ENCODE data around the gene PLEKHA4. TPM values are rescaled to one million over a fixed set of nuclear protein-coding genes. Genes with fewer than 3 reads are reported as not detected.

PLEKHA4 gene
- total and polyA plus RNA-seq, 9 of the 15 experiments (the other 6 are each of a cell fraction or from before 2014, with no cell fraction given) = 0.07 to 30.8 (median 11.4) TPM

GRCh38 chr19:48872884-48873475 is 4.6 kb upstream of the PLEKHA4 start (continued):
- TF ChIP-seq RNF219 (CRISPR knock-in tag; IDR thresholded peaks at IDR 0.05) (no peak), USF1 (CRISPR knock-in tag; IDR thresholded peaks at IDR 0.05) (peak; percentile 4; the same call in 1 of the 2 replicates), HDAC2 (IDR thresholded peaks at IDR 0.05) (no peak), KDM4B (IDR thresholded peaks at IDR 0.05; ENCODE audit: borderline replicate concordance in 2 of 2, low read depth in 1 of 2) (no peak), U2AF1 (optimal IDR thresholded peaks at IDR 0.05; ENCODE audit: low read depth, low read length) (no peak), CHD7 (IDR thresholded peaks at IDR 0.05; ENCODE audit: low read depth, low read length) (no peak), ZKSCAN1 (IDR thresholded peaks at IDR 0.05; ENCODE audit: low read depth, low read length) (no peak), HMGN3 (IDR thresholded peaks at IDR 0.05; ENCODE audit: borderline replicate concordance, extremely low read depth, insufficient read length, low read depth, low read length) (no peak), SRSF9 (IDR thresholded peaks at IDR 0.05; ENCODE audit: borderline replicate concordance, low read depth, low read length) (no peak), MEIS2 (IDR thresholded peaks at IDR 0.05; ENCODE audit: partially characterized antibody) (no peak), FOXM1 (IDR thresholded peaks at IDR 0.05; ENCODE audit: low read depth) (no peak), FOXM1 (CRISPR knock-in tag; IDR thresholded peaks at IDR 0.05; ENCODE audit: low read depth) (no peak)
